GM18520 (cell line): Measurements from ENCODE around the gene FOXJ3.

Experiments used
- ATAC-seq: cut with Tn5 transposase; IDR thresholded peaks from one replicate; pipeline ENCODE4 v1.9.1; 2021; ENCODE audit not compliant: unreplicated experiment

FOXJ3 gene

DNA sequence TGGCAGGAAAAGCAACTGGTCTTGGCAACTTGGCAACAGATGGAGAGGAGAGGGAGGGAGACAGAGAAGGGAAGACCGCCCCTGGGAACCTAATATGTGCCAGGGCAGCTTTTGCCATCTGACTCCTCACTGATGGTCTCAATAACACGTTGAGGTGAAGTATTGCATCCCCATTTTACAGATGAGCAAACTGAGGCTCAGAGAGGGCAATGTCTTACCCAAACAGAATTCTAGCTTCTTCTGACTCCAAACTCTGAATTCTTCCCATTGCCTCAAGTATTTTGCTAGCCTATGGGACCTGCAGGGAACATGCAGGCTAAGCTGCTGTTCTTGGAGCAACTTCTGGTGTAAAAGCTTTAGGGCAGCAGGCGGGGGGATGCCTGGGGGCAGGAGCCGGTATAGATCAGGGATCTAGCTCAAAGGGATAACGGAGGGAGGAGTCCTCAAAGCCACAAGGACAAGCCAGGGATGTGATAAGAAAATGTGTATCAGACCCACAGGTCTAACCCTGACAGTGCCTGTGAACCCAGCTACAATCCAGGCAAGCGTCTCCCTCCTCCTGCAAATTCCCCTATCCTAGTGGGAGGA, 163.3 kb downstream of the FOXJ3 start:
- no peak for ATAC-seq

DNA sequence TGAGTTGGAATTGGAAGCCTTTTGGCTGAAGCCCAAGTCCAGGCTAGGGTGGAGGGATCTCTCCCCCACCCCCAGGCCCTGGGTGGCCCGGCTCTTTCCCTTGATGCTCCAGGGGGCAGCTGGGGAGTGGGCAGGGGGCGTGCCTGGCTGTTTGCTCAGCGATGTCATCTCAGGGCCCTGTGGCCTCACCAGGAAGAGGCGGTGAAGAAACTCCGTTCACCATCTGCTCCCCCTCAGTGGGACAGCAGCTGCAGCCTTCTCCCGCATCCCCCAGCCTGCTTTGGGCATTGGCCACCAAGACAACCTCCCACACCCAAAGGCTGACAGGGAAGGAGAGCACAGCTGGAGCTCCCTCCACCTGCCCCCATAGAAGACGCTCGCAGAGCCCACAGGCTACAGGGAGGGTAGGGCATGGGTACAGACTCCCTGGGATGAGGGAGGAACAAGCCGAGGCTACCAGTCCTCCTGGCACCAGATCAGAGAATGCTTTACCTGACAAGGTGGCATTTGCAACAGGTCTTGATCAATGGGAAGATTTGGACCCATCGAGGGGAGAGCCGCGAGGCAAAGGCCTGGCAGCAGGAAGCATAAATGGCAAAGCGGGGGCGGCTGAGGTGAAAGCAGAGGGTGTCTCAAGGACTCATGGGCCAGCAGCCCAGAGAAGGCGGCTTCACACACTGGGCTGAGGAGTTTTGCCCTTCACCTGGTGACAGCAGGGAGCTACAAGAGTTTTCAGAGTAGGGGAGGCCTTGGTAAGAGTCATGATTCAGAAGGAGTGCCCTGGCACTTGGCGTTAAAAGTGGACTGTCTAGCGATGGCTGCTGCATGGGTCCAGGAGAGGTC, 164.0 kb downstream of the FOXJ3 start:
- no peak for ATAC-seq

GRCh38 chr1:42168763-42169162, 166.3 kb downstream of the FOXJ3 start:
- no peak for ATAC-seq

GRCh38 chr1:42168391-42168670, 166.7 kb downstream of the FOXJ3 start:
- ATAC-seq, result no peak

- ATAC-seq, result no peak
These were observed 167.2 kb downstream of the FOXJ3 start for GRCh38 chr1:42167611-42168390.

GRCh38 chr1:42165511-42166210, 169.4 kb downstream of the FOXJ3 start:
- ATAC-seq, result no peak

- ATAC-seq, result no peak
These were observed 170.2 kb downstream of the FOXJ3 start, which contains the start of gene GUCA2A for GRCh38 chr1:42164551-42165420. Gene GUCA2A, minus strand, starts transcription at chr1:42164745. Its CDS starts 33 bp downstream, at chr1:42164712.

- ATAC-seq, result no peak
These were observed 171.2 kb downstream of the FOXJ3 start for GRCh38 chr1:42163536-42164503.

DNA sequence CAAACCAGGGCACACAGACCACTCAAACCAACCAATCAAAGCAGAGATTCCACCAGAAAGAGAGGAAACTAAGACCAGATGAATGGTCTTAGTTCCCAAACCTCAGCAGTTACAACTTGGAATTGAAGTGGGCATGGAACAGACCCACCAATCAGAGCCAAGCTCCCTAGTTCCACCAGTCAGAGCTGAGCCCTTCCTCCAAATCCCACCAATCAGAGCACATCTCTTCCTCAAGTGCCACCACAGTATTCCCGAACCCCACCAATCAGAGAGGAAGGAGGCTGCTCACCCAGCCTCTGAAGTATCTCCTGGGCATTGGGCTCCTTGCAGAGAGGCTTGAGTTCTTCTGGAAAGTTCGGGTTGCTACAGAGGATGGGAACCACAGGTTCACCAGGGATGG, 171.9 kb downstream of the FOXJ3 start:
- ATAC-seq, result no peak

DNA sequence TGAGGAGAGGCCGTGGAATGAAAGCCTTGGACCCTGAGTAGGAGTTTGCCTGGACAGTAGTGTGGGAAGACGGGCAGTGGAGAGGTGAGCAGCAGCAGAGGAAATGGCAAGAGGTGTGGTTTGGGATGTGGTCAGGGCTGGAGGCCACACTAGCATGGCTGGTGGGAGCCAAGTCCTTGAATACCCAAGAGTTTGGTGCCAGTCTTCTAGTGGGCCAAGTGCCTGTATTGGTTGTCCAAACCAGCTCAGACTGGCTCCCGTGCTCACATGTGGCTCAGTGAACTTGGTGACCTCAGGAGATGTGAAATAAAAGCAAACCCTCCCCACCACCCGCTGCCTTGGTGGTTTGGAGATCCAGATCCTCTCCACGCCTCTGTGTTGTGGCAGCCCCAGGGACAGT, 172.9 kb downstream of the FOXJ3 start:
- no peak for ATAC-seq

GRCh38 chr1:42158189-42158588, 176.8 kb downstream of the FOXJ3 start:
- ATAC-seq, result no peak

DNA sequence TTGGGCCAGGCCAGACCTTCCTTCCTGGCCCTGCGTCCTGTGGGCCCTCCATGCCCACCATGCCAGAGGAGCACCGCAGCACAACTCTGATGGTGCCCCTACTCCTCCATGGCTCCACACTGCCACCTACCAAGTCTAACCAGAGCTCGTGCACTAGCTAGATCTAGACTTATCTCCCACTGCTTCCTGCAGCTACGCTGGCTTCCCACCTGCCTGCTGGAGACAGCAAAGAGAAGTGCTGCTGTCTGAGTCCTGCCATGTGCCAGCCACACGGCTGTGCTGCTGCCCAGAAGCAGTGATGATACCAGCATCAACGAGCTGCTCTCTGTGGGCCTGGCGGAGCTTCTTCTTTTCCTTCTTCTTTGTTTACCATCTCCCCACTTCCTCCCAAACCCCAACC, 177.4 kb downstream of the FOXJ3 start:
- ATAC-seq, result no peak

GRCh38 chr1:42155362-42155761, 179.7 kb downstream of the FOXJ3 start:
- ATAC-seq, result no peak

GRCh38 chr1:42154685-42155084, 180.3 kb downstream of the FOXJ3 start:
- ATAC-seq, result no peak

DNA sequence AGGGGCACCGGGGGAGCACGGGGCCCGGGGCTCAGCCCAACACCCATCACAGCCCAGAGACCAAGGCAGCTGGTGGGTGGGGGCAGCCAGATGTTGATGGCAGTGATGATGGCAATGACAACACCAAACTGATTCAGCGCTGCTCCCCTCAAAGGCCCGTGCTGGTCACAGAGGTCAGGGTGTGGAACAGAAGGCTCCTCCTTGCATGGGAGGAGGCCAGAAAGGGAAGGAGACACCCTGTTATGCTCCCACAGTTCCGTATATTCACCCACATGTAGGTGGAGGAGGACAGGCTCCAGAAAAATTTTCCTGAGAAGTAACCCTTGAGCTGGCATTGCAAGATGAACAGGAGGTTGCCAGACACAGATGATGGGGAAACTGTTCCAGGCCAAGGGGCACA, 181.4 kb downstream of the FOXJ3 start:
- no peak for ATAC-seq

GRCh38 chr1:42152907-42153600, 182.0 kb downstream of the FOXJ3 start, which contains the start of gene GUCA2B:
Gene GUCA2B, plus strand, starts transcription at chr1:42153410. Its CDS starts 41 bp downstream, at chr1:42153451.
- no peak for ATAC-seq

- ATAC-seq, result no peak
These were observed 182.9 kb downstream of the FOXJ3 start for GRCh38 chr1:42152119-42152518.

- ATAC-seq, result no peak
These were observed 184.4 kb downstream of the FOXJ3 start for GRCh38 chr1:42150651-42151050.

- ATAC-seq, result no peak
These were observed 186.9 kb downstream of the FOXJ3 start for GRCh38 chr1:42148166-42148565.
